HEK293T (cell line): ENCODE results near the gene ZNF738.

Experiments
- CTBP1 ChIP-seq: fragments of 450-650 bp; IDR thresholded peaks from 2 replicates; pipeline ENCODE4 v1.6.1; 2016; ENCODE audit warnings: borderline replicate concordance
- ELF4 ChIP-seq: fragments of 450-650 bp; IDR thresholded peaks from 2 replicates; pipeline ENCODE4 v1.6.1; 2017; ENCODE audit warnings: antibody characterized with exemption
- FOXA1 ChIP-seq: fragments of 450-650 bp; IDR thresholded peaks from 2 replicates; pipeline ENCODE4 v1.6.1; 2016; ENCODE audit warnings: mild to moderate bottlenecking
- PKNOX1 ChIP-seq: fragments of 450-650 bp; IDR thresholded peaks from 2 replicates; pipeline ENCODE4 v1.6.1; 2016
- SP1 ChIP-seq: fragments of 450-650 bp; IDR thresholded peaks from 2 replicates; pipeline ENCODE4 v1.6.1; 2017
- TARDBP ChIP-seq: fragments of 450-650 bp; IDR thresholded peaks from 2 replicates; pipeline ENCODE4 v1.6.1; 2016
- ZNF384 ChIP-seq: fragments of 450-650 bp; IDR thresholded peaks from 2 replicates; pipeline ENCODE4 v1.6.1; 2016

- TF ChIP-seq TARDBP, result no peak
- TF ChIP-seq CTBP1, result no peak
- no peak for TF ChIP-seq PKNOX1
- TF ChIP-seq ELF4, result no peak
- no peak for TF ChIP-seq SP1
- TF ChIP-seq ZNF384, result no peak
- no peak for TF ChIP-seq FOXA1
Measured at GRCh38 chr19:21396121-21396520, 37.3 kb downstream of the ZNF738 start.
